T-helper 2 cell treated with Interferon-gamma antibody and Interleukin-4, amounts not matched to agents 5 μg/mL and 100 μg/mL, for 36 hours (primary cell): ENCODE measurements around the gene FCMR.
A peak's percentile ranks its signal among the peaks of the same experiment; 100 is the strongest.

Experiments used
- DNase-seq: peaks from one replicate; pipeline ENCODE4 v3.0.0; 2021; ENCODE audit warnings: low spot score
- H3K27ac Mint-ChIP-seq: one replicate; pipeline ENCODE4 v1.8.0; 2021; ENCODE audit warnings: mild to moderate bottlenecking, mixed read lengths
- H3K27me3 Mint-ChIP-seq: one replicate; pipeline ENCODE4 v1.8.0; 2021; ENCODE audit warnings: low read depth, mixed read lengths
- H3K36me3 Mint-ChIP-seq: one replicate; pipeline ENCODE4 v1.8.0; 2021; ENCODE audit warnings: low read depth, mixed read lengths
- H3K4me1 Mint-ChIP-seq: one replicate; pipeline ENCODE4 v1.8.0; 2021; ENCODE audit warnings: low read depth, mixed read lengths
- H3K4me3 Mint-ChIP-seq: one replicate; pipeline ENCODE4 v1.8.0; 2022; ENCODE audit warnings: mild to moderate bottlenecking, moderate library complexity, mixed read lengths
- H3K9me3 Mint-ChIP-seq: one replicate; pipeline ENCODE4 v1.8.0; 2021; ENCODE audit warnings: mixed read lengths

The FCMR gene

GRCh38 chr1:206895325-206895724 lies 26.4 kb downstream of the FCMR start:
- peaks cover 2% of the 10 kb centered on the region for H3K27me3 Mint-ChIP-seq
- peaks cover 7% of the 10 kb centered on the region for H3K9me3 Mint-ChIP-seq
- H3K4me3 Mint-ChIP-seq: no peak overlapping the region
- no peak for DNase-seq
- H3K4me1 Mint-ChIP-seq: peaks cover 33% of the 10 kb centered on the region
- no peak overlapping the region for H3K27ac Mint-ChIP-seq
- peaks cover 3% of the 10 kb centered on the region for H3K36me3 Mint-ChIP-seq

GRCh38 chr1:206893380-206893779 lies 28.4 kb downstream of the FCMR start:
- no peak overlapping the region for H3K27ac Mint-ChIP-seq
- H3K4me3 Mint-ChIP-seq: no peak overlapping the region
- H3K36me3 Mint-ChIP-seq: peaks cover 3% of the 10 kb centered on the region
- peaks cover 2% of the 10 kb centered on the region for H3K27me3 Mint-ChIP-seq
- no peak for DNase-seq
- peaks cover 44% of the 10 kb centered on the region for H3K4me1 Mint-ChIP-seq
- peaks cover 7% of the 10 kb centered on the region for H3K9me3 Mint-ChIP-seq

GRCh38 chr1:206892351-206892984 lies 29.3 kb downstream of the FCMR start:
- H3K9me3 Mint-ChIP-seq: peaks cover 7% of the 10 kb centered on the region
- H3K27me3 Mint-ChIP-seq: peaks cover 4% of the 10 kb centered on the region
- H3K36me3 Mint-ChIP-seq: peaks cover 3% of the 10 kb centered on the region
- no peak for DNase-seq
- peaks cover 48% of the 10 kb centered on the region for H3K4me1 Mint-ChIP-seq
- no peak overlapping the region for H3K4me3 Mint-ChIP-seq
- H3K27ac Mint-ChIP-seq: no peak overlapping the region

GRCh38 chr1:206891412-206891811 lies 30.3 kb downstream of the FCMR start:
- Mint-ChIP-seq H3K27ac (no peak overlapping the region), H3K4me1 (peaks cover 41% of the 10 kb centered on the region), H3K36me3 (peaks cover 3% of the 10 kb centered on the region), H3K9me3 (peaks cover 7% of the 10 kb centered on the region), H3K27me3 (peaks cover 4% of the 10 kb centered on the region), H3K4me3 (no peak overlapping the region)
- DNase-seq: no peak

- peaks cover 41% of the 10 kb centered on the region for H3K4me1 Mint-ChIP-seq
- peak overlapping the region; percentile 48 for H3K4me3 Mint-ChIP-seq
- H3K9me3 Mint-ChIP-seq: peaks cover 7% of the 10 kb centered on the region
- H3K27ac Mint-ChIP-seq: peak overlapping the region; percentile 72
- DNase-seq: peak; percentile 16
- H3K27me3 Mint-ChIP-seq: peaks cover 7% of the 10 kb centered on the region
- H3K36me3 Mint-ChIP-seq: peaks cover 3% of the 10 kb centered on the region
These were observed 31.3 kb downstream of the FCMR start for GRCh38 chr1:206890125-206891060.

- peaks cover 34% of the 10 kb centered on the region for H3K4me1 Mint-ChIP-seq
- H3K27me3 Mint-ChIP-seq: peaks cover 15% of the 10 kb centered on the region
- no peak overlapping the region for H3K27ac Mint-ChIP-seq
- H3K4me3 Mint-ChIP-seq: no peak overlapping the region
- H3K36me3 Mint-ChIP-seq: peaks cover 3% of the 10 kb centered on the region
- peaks cover 7% of the 10 kb centered on the region for H3K9me3 Mint-ChIP-seq
- DNase-seq: no peak
These were observed 34.0 kb downstream of the FCMR start for GRCh38 chr1:206887701-206888100.

GRCh38 chr1:206886831-206887230 lies 34.9 kb downstream of the FCMR start:
- Mint-ChIP-seq H3K9me3 (peaks cover 7% of the 10 kb centered on the region), H3K36me3 (peaks cover 3% of the 10 kb centered on the region), H3K27ac (no peak overlapping the region), H3K4me1 (peaks cover 33% of the 10 kb centered on the region), H3K27me3 (peaks cover 17% of the 10 kb centered on the region), H3K4me3 (no peak overlapping the region)
- no peak for DNase-seq

- H3K4me3 Mint-ChIP-seq: no peak overlapping the region
- H3K36me3 Mint-ChIP-seq: no peaks in the 10 kb centered on the region
- DNase-seq: no peak
- H3K9me3 Mint-ChIP-seq: no peaks in the 10 kb centered on the region
- peaks cover 17% of the 10 kb centered on the region for H3K27me3 Mint-ChIP-seq
- H3K4me1 Mint-ChIP-seq: peaks cover 21% of the 10 kb centered on the region
- H3K27ac Mint-ChIP-seq: no peak overlapping the region
These were observed 36.2 kb downstream of the FCMR start for GRCh38 chr1:206885341-206886060.

- peaks cover 8% of the 10 kb centered on the region for H3K4me1 Mint-ChIP-seq
- no peak overlapping the region for H3K4me3 Mint-ChIP-seq
These were observed 37.9 kb downstream of the FCMR start for GRCh38 chr1:206883876-206884275.

GRCh38 chr1:206883160-206883559 lies 38.6 kb downstream of the FCMR start:
- H3K4me3 Mint-ChIP-seq: no peak overlapping the region
- DNase-seq: no peak
- peaks cover 9% of the 10 kb centered on the region for H3K36me3 Mint-ChIP-seq
- no peak overlapping the region for H3K27ac Mint-ChIP-seq
- H3K27me3 Mint-ChIP-seq: peaks cover 17% of the 10 kb centered on the region
- H3K9me3 Mint-ChIP-seq: peaks cover 17% of the 10 kb centered on the region
- H3K4me1 Mint-ChIP-seq: peaks cover 5% of the 10 kb centered on the region

More at GRCh38 chr1:206883876-206884275, 37.9 kb downstream of the FCMR start:
- H3K27me3 Mint-ChIP-seq: peaks cover 20% of the 10 kb centered on the region
- H3K27ac Mint-ChIP-seq: no peak overlapping the region
- peaks cover 10% of the 10 kb centered on the region for H3K9me3 Mint-ChIP-seq
- DNase-seq: no peak
- H3K36me3 Mint-ChIP-seq: peaks cover 6% of the 10 kb centered on the region

GRCh38 chr1:206882555-206882954 lies 39.2 kb downstream of the FCMR start:
- Mint-ChIP-seq H3K9me3 (peaks cover 23% of the 10 kb centered on the region), H3K4me1 (peaks cover 2% of the 10 kb centered on the region), H3K27me3 (peaks cover 17% of the 10 kb centered on the region), H3K36me3 (peaks cover 11% of the 10 kb centered on the region), H3K27ac (no peak overlapping the region), H3K4me3 (no peak overlapping the region)
- no peak for DNase-seq

- DNase-seq: no peak
- Mint-ChIP-seq H3K4me3 (no peak overlapping the region), H3K4me1 (peaks cover 2% of the 10 kb centered on the region), H3K36me3 (peaks cover 12% of the 10 kb centered on the region), H3K9me3 (peaks cover 42% of the 10 kb centered on the region), H3K27ac (no peak overlapping the region), H3K27me3 (peaks cover 13% of the 10 kb centered on the region)
These were observed 41.4 kb downstream of the FCMR start for GRCh38 chr1:206880314-206880713.

- Mint-ChIP-seq H3K4me3 (no peak overlapping the region), H3K27me3 (peaks cover 5% of the 10 kb centered on the region), H3K36me3 (peaks cover 15% of the 10 kb centered on the region), H3K9me3 (peaks cover 49% of the 10 kb centered on the region), H3K27ac (no peak overlapping the region), H3K4me1 (peaks cover 2% of the 10 kb centered on the region)
- DNase-seq: no peak
These were observed 43.3 kb downstream of the FCMR start for GRCh38 chr1:206878456-206878855.
